H1 (cell line): ENCODE results near the gene ACADM. TPM values are rescaled to one million over a fixed set of nuclear protein-coding genes. Genes with fewer than 3 reads are reported as not detected.

ENCODE experiments used
- CTCF ChIA-PET: fragments of 300-600 bp; sonication (Branson Sonifier 250); formaldehyde crosslinking; loops from one replicate; lab custom pipeline; 2021; ENCODE audit not compliant: partially characterized antibody; lab: Charles Lee
- POLR2A ChIA-PET: fragments of 300-600 bp; sonication (Branson Sonifier 250); formaldehyde crosslinking; loops from one replicate; lab custom pipeline; 2021; ENCODE audit warnings: inconsistent platforms; ENCODE audit not compliant: partially characterized antibody; lab: Charles Lee
- DNase-seq, 2 experiments: peaks; one replicate each; pipeline versions ENCODE4 v3.0.0 to v3.0.0-alpha.2; 2010 to 2022; ENCODE audit warnings: low spot score in 2 of 2, low read depth in 1 of 2, mixed read lengths in 1 of 2
- FAIRE-seq: peaks from 2 replicates; lab custom pipeline; 2011; peaks lifted over from hg19 to GRCh38; lab: Jason Lieb, UNC
- H2AFZ ChIP-seq: 2 replicates; pipeline ENCODE4 v1.8.1; 2012; ENCODE audit warnings: low read length, inconsistent platforms
- H2AK5ac ChIP-seq: 2 replicates; pipeline ENCODE4 v1.6.1; 2013; ENCODE audit warnings: low read depth, low read length
- H2BK120ac ChIP-seq: replicated peaks from 2 replicates; pipeline ENCODE3; 2013; ENCODE audit warnings: low read depth, low read length, inconsistent platforms
- H2BK12ac ChIP-seq: 2 replicates; pipeline ENCODE4 v1.6.1; 2013; ENCODE audit warnings: low read depth, low read length
- H2BK15ac ChIP-seq: 2 replicates; pipeline ENCODE4 v1.6.1; 2013; ENCODE audit warnings: low read length
- H2BK20ac ChIP-seq: 2 replicates; pipeline ENCODE4 v1.6.1; 2013; ENCODE audit warnings: low read length
- H2BK5ac ChIP-seq: 2 replicates; pipeline ENCODE4 v1.6.1; 2013; ENCODE audit warnings: low read depth, low read length
- H3K14ac ChIP-seq: 2 replicates; pipeline ENCODE4 v1.6.1; 2013; ENCODE audit warnings: inconsistent platforms; ENCODE audit not compliant: insufficient read length
- H3K18ac ChIP-seq: 2 replicates; pipeline ENCODE4 v1.6.1; 2013; ENCODE audit warnings: low read length; ENCODE audit errors: extremely low read depth
- H3K23ac ChIP-seq: 2 replicates; pipeline ENCODE4 v1.6.1; 2013; ENCODE audit warnings: inconsistent platforms; ENCODE audit not compliant: insufficient read length
- H3K23me2 ChIP-seq: 2 replicates; pipeline ENCODE4 v1.6.1; 2013; ENCODE audit warnings: low read depth, low read length
- H3K27ac ChIP-seq: 2 replicates; pipeline ENCODE4 v1.6.1; 2011; ENCODE audit warnings: low read depth, low read length, inconsistent platforms
- H3K27me3 ChIP-seq, 4 experiments: replicated peaks in 1 of 4; 1 replicate in 1 of 4; 2 replicates in 3 of 4; pipeline versions ENCODE4 v1.6.1 to v1.8.1; 2011 to 2013; ENCODE audit warnings: low read length in 3 of 4, mild to moderate bottlenecking in 3 of 4, inconsistent platforms in 2 of 4, mixed read lengths in 2 of 4, moderate library complexity in 1 of 4; ENCODE audit not compliant: control insufficient read depth in 3 of 4, insufficient read depth in 3 of 4; ENCODE audit errors: extremely low read depth in 1 of 4
- H3K36me3 ChIP-seq, 4 experiments: 2 replicates each; pipeline versions ENCODE4 v1.6.1 to v1.8.1; 2011 to 2013; ENCODE audit warnings: mild to moderate bottlenecking in 4 of 4, low read length in 3 of 4, moderate library complexity in 2 of 4, control low read depth in 1 of 4, inconsistent platforms in 1 of 4; ENCODE audit not compliant: insufficient read depth in 4 of 4, control insufficient read depth in 2 of 4
- H3K4ac ChIP-seq: replicated peaks from 2 replicates; pipeline ENCODE3; 2013; ENCODE audit warnings: low read length, low read depth, mixed read lengths, inconsistent platforms; ENCODE audit not compliant: insufficient read length
- H3K4me1 ChIP-seq, 4 experiments: replicated peaks in 1 of 4; 1 replicate in 1 of 4; 2 replicates in 3 of 4; pipeline versions ENCODE4 v1.6.1 to v1.8.1; 2011 to 2013; ENCODE audit warnings: low read length in 3 of 4, inconsistent platforms in 2 of 4, mixed read lengths in 1 of 4; ENCODE audit not compliant: insufficient read depth in 4 of 4, control insufficient read depth in 3 of 4
- H3K4me2 ChIP-seq, 2 experiments: 2 replicates each; pipeline versions ENCODE4 v1.6.1 to v1.8.1; 2011 to 2013; ENCODE audit warnings: low read depth in 2 of 2, low read length in 2 of 2, control low read depth in 1 of 2, inconsistent platforms in 1 of 2, mild to moderate bottlenecking in 1 of 2; ENCODE audit not compliant: insufficient read depth in 1 of 2
- H3K4me3 ChIP-seq, 4 experiments: fragments of 200-600, 300-600 bp in 1 of 4; sonication (generic), shearing (Covaris generic), sonication (Bioruptor Twin) in 1 of 4; 2 replicates each; pipeline versions ENCODE4 v1.5.1 to v1.8.1; 2011 to 2016; ENCODE audit warnings: low read length in 4 of 4, low read depth in 3 of 4, control low read depth in 2 of 4, inconsistent platforms in 2 of 4, mild to moderate bottlenecking in 2 of 4, mixed read lengths in 1 of 4, moderate library complexity in 1 of 4; ENCODE audit not compliant: insufficient read depth in 2 of 4; ENCODE audit errors: extremely low read depth in 1 of 4
- H3K56ac ChIP-seq: replicated peaks from 2 replicates; pipeline ENCODE3; 2013; ENCODE audit warnings: low read depth, mild to moderate bottlenecking, mixed read lengths, low read length, inconsistent platforms; ENCODE audit not compliant: insufficient read length
- H3K79me1 ChIP-seq: 2 replicates; pipeline ENCODE4 v1.6.1; 2013; ENCODE audit warnings: low read depth, low read length, control low read depth
- H3K79me2 ChIP-seq, 2 experiments: 2 replicates each; pipeline versions ENCODE4 v1.6.1 to v1.8.1; 2012 to 2013; ENCODE audit warnings: low read length in 2 of 2, mild to moderate bottlenecking in 2 of 2, inconsistent platforms in 1 of 2; ENCODE audit not compliant: insufficient read depth in 2 of 2, control insufficient read depth in 1 of 2
- H3K9ac ChIP-seq, 4 experiments: replicated peaks in 1 of 4; 1 replicate in 1 of 4; 2 replicates in 3 of 4; pipeline versions ENCODE4 v1.6.1 to v1.8.1; 2011 to 2013; ENCODE audit warnings: low read depth in 3 of 4, low read length in 3 of 4, control low read depth in 2 of 4, mild to moderate bottlenecking in 2 of 4, moderate library complexity in 2 of 4, inconsistent platforms in 1 of 4; ENCODE audit errors: extremely low read depth in 1 of 4
- H3K9me3 ChIP-seq, 2 experiments: 2 replicates each; pipeline versions ENCODE4 v1.6.1 to v1.8.1; 2012 to 2013; ENCODE audit warnings: mild to moderate bottlenecking in 2 of 2, moderate library complexity in 2 of 2, control low read depth in 1 of 2, inconsistent platforms in 1 of 2, low read depth in 1 of 2, low read length in 1 of 2, mixed read lengths in 1 of 2; ENCODE audit not compliant: insufficient read depth in 2 of 2
- H4K20me1 ChIP-seq, 2 experiments: replicated peaks in 1 of 2; 2 replicates each; pipeline versions ENCODE3 to v1.8.1; 2011 to 2013; ENCODE audit warnings: inconsistent platforms in 2 of 2, low read length in 2 of 2, mild to moderate bottlenecking in 1 of 2; ENCODE audit not compliant: insufficient read depth in 2 of 2, control insufficient read depth in 1 of 2
- H4K5ac ChIP-seq: 2 replicates; pipeline ENCODE4 v1.6.1; 2013; ENCODE audit warnings: low read length, low read depth, mixed read lengths, inconsistent platforms; ENCODE audit not compliant: insufficient read length
- H4K8ac ChIP-seq: 2 replicates; pipeline ENCODE4 v1.8.0; 2013; ENCODE audit warnings: mild to moderate bottlenecking, moderate library complexity, low read length, inconsistent platforms; ENCODE audit not compliant: insufficient read depth; ENCODE audit errors: extremely low read depth
- H4K91ac ChIP-seq: replicated peaks from 2 replicates; pipeline ENCODE3; 2013; ENCODE audit warnings: low read length, mixed read lengths, inconsistent platforms; ENCODE audit not compliant: insufficient read length
- EP300 ChIP-seq, 2 experiments: IDR thresholded peaks; 1 replicate in 1 of 2; 2 replicates in 1 of 2; pipeline ENCODE4 v1.6.1; 2011 to 2012; ENCODE audit warnings: low read depth in 2 of 2, low read length in 2 of 2, mild to moderate bottlenecking in 2 of 2, borderline replicate concordance in 1 of 2, inconsistent platforms in 1 of 2, moderate library complexity in 1 of 2
- FOSL1 ChIP-seq: IDR thresholded peaks from 2 replicates; pipeline ENCODE4 v1.6.1; 2011; ENCODE audit warnings: mild to moderate bottlenecking, low read depth, low read length, moderate library complexity; ENCODE audit not compliant: insufficient read depth
- HDAC6 ChIP-seq: IDR thresholded peaks from one replicate; pipeline ENCODE4 v1.7.1; 2012; ENCODE audit warnings: low read depth, mild to moderate bottlenecking, inconsistent platforms, low read length, moderate library complexity
- POLR2A ChIP-seq, 2 experiments: IDR thresholded peaks; 1 replicate in 1 of 2; 2 replicates in 1 of 2; pipeline ENCODE4 v1.6.1; 2011; ENCODE audit warnings: low read depth in 2 of 2, low read length in 2 of 2, mild to moderate bottlenecking in 2 of 2; ENCODE audit errors: control extremely low read depth in 1 of 2
- RNF2 ChIP-seq: fragments of 200-900, 300-1000 bp; sonication (generic); IDR thresholded peaks from 2 replicates; pipeline ENCODE4 v1.7.1; 2016; ENCODE audit warnings: borderline replicate concordance, low read depth, mild to moderate bottlenecking, antibody characterized with exemption, low read length; ENCODE audit not compliant: poor library complexity, severe bottlenecking; ENCODE audit errors: missing control alignments
- SAP30 ChIP-seq: fragments of 300-600 bp; sonication (generic); IDR thresholded peaks from 2 replicates; pipeline ENCODE4 v1.7.1; 2012; ENCODE audit warnings: low read length, moderate library complexity, mild to moderate bottlenecking, inconsistent platforms; ENCODE audit not compliant: insufficient read depth, insufficient replicate concordance
- SIN3A ChIP-seq, 2 experiments: IDR thresholded peaks in 1 of 2; conservative IDR thresholded peaks in 1 of 2; 2 replicates each; pipeline ENCODE4 v1.6.1; 2011 to 2012; ENCODE audit warnings: low read length in 2 of 2, improper control_type of control experiment in 1 of 2, low read depth in 1 of 2, mild to moderate bottlenecking in 1 of 2
- SP1 ChIP-seq: IDR thresholded peaks from 2 replicates; pipeline ENCODE4 v1.6.1; 2011; ENCODE audit warnings: low read depth, low read length
- WGBS, 2 experiments: shearing (Covaris generic) in 1 of 2; methylation state at CpG; one replicate each; pipeline versions ENCODE4 v1.1.6 to v1.1.7; 2013 to 2015; ENCODE audit warnings: low lambda C conversion rate in 2 of 2, mixed read lengths in 2 of 2, inconsistent platforms in 1 of 2, low coverage in 1 of 2, missing lambda C conversion rate in 1 of 2; ENCODE audit not compliant: insufficient replicate concordance in 2 of 2, insufficient coverage in 1 of 2, insufficient read length in 1 of 2; ENCODE audit errors: extremely low coverage in 1 of 2, missing lambda C conversion rate in 1 of 2; 5-methylcytosine and 5-hydroxymethylcytosine counted together
- polyA plus RNA-seq, 7 experiments: library from polyadenylated mRNA; depleted of rRNA in 3 of 7; stranded (reverse) in 5 of 7; unstranded in 2 of 7; fragments of >200 nt in 5 of 7; fragments of 200-250 nt in 2 of 7; gene quantifications; 1 replicate in 5 of 7; 2 replicates in 1 of 7; 4 replicates in 1 of 7; pipeline versions ENCODE4 v1.2.1 to v1.2.3, GENCODE V29; 2011 to 2013; ENCODE audit warnings: missing spikeins in 2 of 7, mixed read lengths in 2 of 7
- total RNA-seq: library from RNA; stranded (reverse); fragmentation: NEBNext Ultra II Directional; extraction: Animal tissue kit (Norgen Biotek cat#: 25700); gene quantifications from 2 replicates; pipeline ENCODE4 v1.2.1, GENCODE V29; 2021

The ACADM gene
- total and polyA plus RNA-seq, 2 of the 8 experiments (the other 6 are each of a cell fraction or from before 2014, with no cell fraction given): 14.3 to 40.0 TPM

GRCh38 chr1:75745276-75745675 is 20.8 kb downstream of the ACADM start:
- no peaks in the 10 kb centered on the region for H3K79me1 ChIP-seq
- no peak overlapping the region for H3K9ac ChIP-seq
- TF ChIP-seq EP300 (IDR thresholded peaks at IDR 0.05; ENCODE audit: borderline replicate concordance in 1 of 2, low read depth in 2 of 2, low read length in 2 of 2) (no peak), RNF2 (no peak), SP1 (no peak), POLR2A (IDR thresholded peaks at IDR 0.05; ENCODE audit: control extremely low read depth in 1 of 2, low read depth in 2 of 2, low read length in 2 of 2) (no peak), SAP30 (no peak), SIN3A (conservative IDR thresholded peaks at IDR 0.05 in 1 of 2, IDR thresholded peaks at IDR 0.05 in 1 of 2; ENCODE audit: low read depth in 1 of 2, low read length in 2 of 2) (no peak), HDAC6 (no peak), FOSL1 (no peak)
- H2BK120ac ChIP-seq: no peak overlapping the region
- no peak overlapping the region for H3K23ac ChIP-seq
- no peak overlapping the region for H3K27ac ChIP-seq
- no peak overlapping the region for H3K4me2 ChIP-seq
- H3K56ac ChIP-seq: no peak overlapping the region
- no peak overlapping the region for H2AFZ ChIP-seq
- no peak overlapping the region for H3K4me3 ChIP-seq
- no peaks in the 10 kb centered on the region for H3K9me3 ChIP-seq
- no peak overlapping the region for H2BK15ac ChIP-seq
- H4K5ac ChIP-seq: no peak overlapping the region
- FAIRE-seq (no peak), DNase-seq (no peak)
- H2BK20ac ChIP-seq: no peak overlapping the region
- no peaks in the 10 kb centered on the region for H3K23me2 ChIP-seq
- no peak overlapping the region for H3K18ac ChIP-seq
- H2BK12ac ChIP-seq: no peak overlapping the region
- ChIA-PET CTCF (interaction anchor here (0.7 to 1.1 kb wide), 2 partner anchors 10 to 75 kb away, joined by 3 read pairs; no protein-coding TSS in a partner anchor), POLR2A (no interaction called here)
- no peaks in the 10 kb centered on the region for H3K4me1 ChIP-seq
- no peak overlapping the region for H3K4ac ChIP-seq
- no peak overlapping the region for H2AK5ac ChIP-seq
- no peaks in the 10 kb centered on the region for H4K20me1 ChIP-seq
- H2BK5ac ChIP-seq: no peak overlapping the region
- no peaks in the 10 kb centered on the region for H3K27me3 ChIP-seq
- no peaks in the 10 kb centered on the region for H3K79me2 ChIP-seq
- peaks cover 0 to 31% (median 6%) of the 10 kb centered on the region in 4 experiments; a peak in 5 of 8 replicates for H3K36me3 ChIP-seq
- H4K8ac ChIP-seq: no peak overlapping the region
- no peak overlapping the region for H4K91ac ChIP-seq
- WGBS, 2 experiments: 90% methylated on average over 4 of the region's 4 CpGs; no CpG with 5 or more reads in 1 of the 2 experiments
- H3K14ac ChIP-seq: no peak overlapping the region
